RWPE2 (cell line): Measurements from ENCODE around the gene NEO1.

Source experiments
- ATAC-seq: fragments of 200-7000 bp; cut with Tn5 transposase; 3 replicates; pipeline ENCODE4 v1.9.1; 2021; ENCODE audit warnings: low read depth
- DNase-seq: peaks from one replicate; pipeline ENCODE4 v3.0.0-alpha.2; 2020; ENCODE audit warnings: low spot score
- H3K27ac ChIP-seq: fragments of 450-650 bp; 2 replicates; pipeline ENCODE4 v1.5.1; 2017; ENCODE audit warnings: mild to moderate bottlenecking; ENCODE audit not compliant: poor library complexity, severe bottlenecking
- H3K27me3 ChIP-seq: fragments of 250-450 bp; sonication (Bioruptor Pico); 2 replicates; pipeline ENCODE4 v1.5.1; 2021; ENCODE audit warnings: mild to moderate bottlenecking, moderate library complexity; ENCODE audit not compliant: insufficient read depth, poor library complexity, severe bottlenecking
- H3K36me3 ChIP-seq: fragments of 250-450 bp; sonication (Bioruptor Pico); 2 replicates; pipeline ENCODE4 v1.5.1; 2020; ENCODE audit warnings: low read depth, mild to moderate bottlenecking, moderate library complexity
- H3K4me1 ChIP-seq: fragments of 250-450 bp; sonication (Bioruptor Pico); 2 replicates; pipeline ENCODE4 v1.5.1; 2021; ENCODE audit warnings: mild to moderate bottlenecking, moderate library complexity; ENCODE audit not compliant: insufficient read depth, poor library complexity, severe bottlenecking
- H3K4me3 ChIP-seq: fragments of 250-450 bp; sonication (Bioruptor Pico); 2 replicates; pipeline ENCODE4 v1.5.1; 2021; ENCODE audit warnings: mild to moderate bottlenecking, moderate library complexity; ENCODE audit not compliant: severe bottlenecking
- H3K9me3 ChIP-seq: fragments of 250-450 bp; sonication (Bioruptor Pico); 2 replicates; pipeline ENCODE4 v1.5.1; 2021; ENCODE audit warnings: mild to moderate bottlenecking, moderate library complexity; ENCODE audit not compliant: severe bottlenecking
- CTCF ChIP-seq: fragments of 450-650 bp; IDR thresholded peaks from one replicate; pipeline ENCODE4 v1.5.1; 2017; ENCODE audit warnings: mild to moderate bottlenecking, moderate library complexity; ENCODE audit not compliant: poor library complexity, severe bottlenecking

The NEO1 gene

GRCh38 chr15:73352082-73352481 is 299.8 kb downstream of the NEO1 start:
- Histone ChIP-seq H3K36me3 (no peaks in the 10 kb centered on the region), H3K4me3 (no peak overlapping the region), H3K27me3 (peaks cover 17% of the 10 kb centered on the region), H3K4me1 (no peaks in the 10 kb centered on the region), H3K9me3 (no peaks in the 10 kb centered on the region), H3K27ac (no peak overlapping the region)
- TF ChIP-seq CTCF: no peak
- ATAC-seq: no peak
- no peak for DNase-seq

- Histone ChIP-seq H3K36me3 (no peaks in the 10 kb centered on the region), H3K4me1 (no peaks in the 10 kb centered on the region), H3K27me3 (peaks cover 25% of the 10 kb centered on the region), H3K4me3 (no peak overlapping the region), H3K9me3 (no peaks in the 10 kb centered on the region), H3K27ac (no peak overlapping the region)
- DNase-seq (no peak), ATAC-seq (no peak)
- TF ChIP-seq CTCF: no peak
Measured at GRCh38 chr15:73353734-73354133, 301.5 kb downstream of the NEO1 start.

DNA sequence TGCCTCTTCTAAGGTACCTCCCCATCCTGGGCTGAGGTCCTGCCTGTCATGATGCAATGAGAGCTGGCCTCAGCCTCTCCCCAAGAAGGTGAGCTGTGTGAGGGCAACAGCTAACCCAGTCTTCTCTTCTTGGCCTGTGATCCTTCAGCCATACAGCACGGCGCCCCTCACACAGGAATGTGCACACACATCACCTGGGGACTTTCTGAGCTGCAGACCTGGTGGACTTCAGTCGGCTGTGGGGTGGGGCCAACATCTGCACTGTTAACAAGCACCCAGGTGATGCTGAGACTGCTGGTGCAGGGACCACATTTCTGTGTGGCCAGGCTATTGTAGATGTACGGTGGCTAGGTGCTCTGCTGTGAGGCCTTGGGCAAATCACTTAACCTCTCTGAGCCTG is 302.0 kb downstream of the NEO1 start:
- Histone ChIP-seq H3K27me3 (peaks cover 30% of the 10 kb centered on the region), H3K9me3 (no peaks in the 10 kb centered on the region), H3K4me1 (no peaks in the 10 kb centered on the region), H3K36me3 (no peaks in the 10 kb centered on the region), H3K4me3 (no peak overlapping the region), H3K27ac (no peak overlapping the region)
- ATAC-seq (no peak), DNase-seq (no peak)
- no peak for TF ChIP-seq CTCF
